SK-N-MC (cell line): ENCODE results near the gene CXCL10.

Experiments
- EZH2 ChIP-seq: fragments of 200-600 bp; sonication (generic); IDR thresholded peaks from one replicate; pipeline ENCODE4 v1.6.1; 2017; ENCODE audit warnings: antibody characterized with exemption
- FOXP2 ChIP-seq: optimal IDR thresholded peaks from 2 replicates; pipeline ENCODE3; 2011; ENCODE audit warnings: mild to moderate bottlenecking, moderate library complexity; ENCODE audit not compliant: insufficient read depth; ENCODE audit errors: extremely low read length, control extremely low read depth
- POLR2AphosphoS5 ChIP-seq: IDR thresholded peaks from 2 replicates; pipeline ENCODE4 v1.6.1; 2012; ENCODE audit warnings: mild to moderate bottlenecking, low read depth, low read length, borderline replicate concordance

DNA sequence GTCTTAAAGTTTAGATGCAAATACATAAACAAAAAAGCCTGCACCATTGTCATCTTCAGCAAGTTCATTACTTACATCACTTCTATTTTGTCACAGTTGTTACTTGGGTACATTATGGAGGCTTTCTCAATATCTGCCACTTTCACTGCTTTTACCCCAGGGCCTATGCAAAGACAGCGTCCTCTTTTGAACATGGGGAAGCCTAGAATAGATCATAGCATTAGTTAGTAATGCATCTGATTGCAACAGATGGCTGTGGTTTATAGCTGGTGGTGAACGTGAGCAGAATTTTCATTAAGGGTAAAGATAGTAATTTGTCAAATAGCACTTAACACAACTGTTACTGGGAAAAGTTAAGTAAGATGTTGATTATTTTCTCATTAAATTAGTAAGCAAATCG, 11.8 kb upstream of the CXCL10 start:
- TF ChIP-seq POLR2AphosphoS5 (no peak), EZH2 (no peak), FOXP2 (no peak)
